Psoas muscle (tissue), 8 donors: ENCODE results near the gene PLK4. TPM values are rescaled to one million over a fixed set of nuclear protein-coding genes. Genes with fewer than 3 reads are reported as not detected.

ENCODE experiments used
- ATAC-seq, 4 donors: fragments of 200-7000 bp; cut with Tn5 transposase; one replicate each; pipeline ENCODE4 v1.9.1; 2020; ENCODE audit warnings: moderate library complexity in 3 of 4, mild to moderate bottlenecking in 2 of 4
- DNase-seq, 2 donors: peaks; one replicate each; pipeline ENCODE4 v3.0.0-alpha.2; 2020
- H3K27ac ChIP-seq: fragments of 200-600 bp; one replicate; pipeline ENCODE4 v1.8.0; 2022
- H3K27me3 ChIP-seq, 3 donors: fragments of 200-600 bp in 1 of 3; one replicate each; pipeline versions ENCODE4 v1.6.1 to v1.8.0; 2013 to 2022; ENCODE audit warnings: low read length in 2 of 3, mild to moderate bottlenecking in 2 of 3, moderate library complexity in 1 of 3; ENCODE audit not compliant: insufficient read depth in 3 of 3
- H3K36me3 ChIP-seq, 2 donors: fragments of 200-600 bp in 1 of 2; one replicate each; pipeline versions ENCODE4 v1.6.1 to v1.8.0; 2013 to 2022; ENCODE audit warnings: low read depth in 1 of 2, mild to moderate bottlenecking in 1 of 2, moderate library complexity in 1 of 2; ENCODE audit not compliant: insufficient read depth in 1 of 2
- H3K4me1 ChIP-seq: fragments of 200-600 bp; one replicate; pipeline ENCODE4 v1.8.0; 2022
- H3K4me3 ChIP-seq: fragments of 200-600 bp; one replicate; pipeline ENCODE4 v1.8.0; 2022; ENCODE audit warnings: mild to moderate bottlenecking
- H3K9me3 ChIP-seq: fragments of 200-600 bp; one replicate; pipeline ENCODE4 v1.8.0; 2022
- WGBS, 3 donors: extraction: QIAGEN DNeasy Blood & Tissue Kit; methylation state at CpG; one replicate each; pipeline versions ENCODE4 v1.1.6 to v1.1.7; 2013; 5-methylcytosine and 5-hydroxymethylcytosine counted together
- intact Hi-C, 2 donors: fragments of 100-400 bp; cut with DNase I; formaldehyde crosslinking; loops; one replicate each; pipeline versions ENCODE4 v1.11.0 to v1.14.2; 2022
- polyA plus RNA-seq, 3 donors: library from polyadenylated mRNA; stranded (reverse); fragments of 200-250 nt; gene quantifications; one replicate each; pipeline ENCODE4 v1.2.3, GENCODE V29; 2013
- total RNA-seq, 4 donors: library from RNA; stranded (reverse); fragmentation: NEBNext Ultra II Directional in 2 of 4; extraction: Animal tissue kit (Norgen Biotek cat#: 25700) in 2 of 4; gene quantifications; one replicate each; pipeline versions ENCODE4 v1.2.1 to v1.2.4, GENCODE V29; 2021 to 2023
- TF ChIP-seq, protein P1 (sequence below): fragments of 200-600 bp; IDR thresholded peaks from one replicate; pipeline ENCODE4 v1.8.0; 2022; ENCODE audit warnings: antibody characterized with exemption
- donor health status: healthy with polysubstance abuse.
- donor health status: DM: no; HTN: no; CAD: no; lungs with moderate emphysema.
- donor health status: Bipolar disorder and iron deficiency.
- donor health status: healthy.
- donor health status: DM: yes; HTN: yes; CAD: no.
- donor health status: DM: no; HTN: no; CAD: no.
- donor health status: DM: no; HTN: no; CAD: no.
- donor health status: DM: yes; HTN: yes; CAD: no.

PLK4 gene
- total and polyA plus RNA-seq, 7 donors, result 0.14 to 0.67 (median 0.45) TPM; not detected in 1

DNA sequence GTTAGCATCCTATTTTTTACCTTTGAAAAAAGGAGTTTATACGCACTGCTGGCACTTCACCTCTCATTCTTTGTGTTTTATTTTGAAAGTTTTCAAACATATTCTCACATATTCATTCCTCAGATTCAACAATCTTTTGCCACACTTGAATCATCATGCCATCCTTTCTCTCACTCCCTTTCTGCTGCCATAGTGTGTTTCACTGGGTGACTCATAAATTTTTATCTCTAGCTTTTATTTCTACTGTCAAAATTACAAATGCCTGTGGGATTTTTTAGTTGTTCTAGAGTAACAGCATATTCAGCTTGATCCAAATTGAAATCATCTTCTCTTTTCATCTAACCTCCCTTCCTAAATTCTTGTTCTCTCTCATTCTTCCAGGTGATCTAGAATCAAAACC lies 56.3 kb downstream of the PLK4 start:
- H3K9me3 ChIP-seq, result no peaks in the 10 kb centered on the region
- no peak overlapping the region for H3K4me3 ChIP-seq
- DNase-seq (no peak), ATAC-seq (no peak)
- intact Hi-C loops, result no loop called here
- TF ChIP-seq, protein P1, sequence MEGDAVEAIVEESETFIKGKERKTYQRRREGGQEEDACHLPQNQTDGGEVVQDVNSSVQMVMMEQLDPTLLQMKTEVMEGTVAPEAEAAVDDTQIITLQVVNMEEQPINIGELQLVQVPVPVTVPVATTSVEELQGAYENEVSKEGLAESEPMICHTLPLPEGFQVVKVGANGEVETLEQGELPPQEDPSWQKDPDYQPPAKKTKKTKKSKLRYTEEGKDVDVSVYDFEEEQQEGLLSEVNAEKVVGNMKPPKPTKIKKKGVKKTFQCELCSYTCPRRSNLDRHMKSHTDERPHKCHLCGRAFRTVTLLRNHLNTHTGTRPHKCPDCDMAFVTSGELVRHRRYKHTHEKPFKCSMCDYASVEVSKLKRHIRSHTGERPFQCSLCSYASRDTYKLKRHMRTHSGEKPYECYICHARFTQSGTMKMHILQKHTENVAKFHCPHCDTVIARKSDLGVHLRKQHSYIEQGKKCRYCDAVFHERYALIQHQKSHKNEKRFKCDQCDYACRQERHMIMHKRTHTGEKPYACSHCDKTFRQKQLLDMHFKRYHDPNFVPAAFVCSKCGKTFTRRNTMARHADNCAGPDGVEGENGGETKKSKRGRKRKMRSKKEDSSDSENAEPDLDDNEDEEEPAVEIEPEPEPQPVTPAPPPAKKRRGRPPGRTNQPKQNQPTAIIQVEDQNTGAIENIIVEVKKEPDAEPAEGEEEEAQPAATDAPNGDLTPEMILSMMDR, result no peak
- H3K27ac ChIP-seq, result no peak overlapping the region
- no peaks in the 10 kb centered on the region for H3K27me3 ChIP-seq
- 90 to 99% (median 97%) methylated on average over 1 of the region's 1 CpG for WGBS, 3 donors
- peaks cover 0 to 32% of the 10 kb centered on the region in 2 donors for H3K36me3 ChIP-seq
- no peaks in the 10 kb centered on the region for H3K4me1 ChIP-seq

Other genes with a start within 250 kb of the PLK4 start
- 1 to 10 TPM; 2.0 to 4.5 (median 2.3) TPM for gene INTU, start 247.9 kb upstream of the PLK4 start, total RNA-seq
- gene INTU, start 247.9 kb upstream of the PLK4 start, polyA plus RNA-seq, result 1 to 10 TPM; 1.3 to 2.0 (median 1.5) TPM
- not detected for gene SLC25A31, start 150.5 kb upstream of the PLK4 start, total RNA-seq
- under 1 TPM in 1 of 3 donors, not detected in 2; 0.05 TPM for gene SLC25A31, start 150.5 kb upstream of the PLK4 start, polyA plus RNA-seq
- 1 to 10 TPM; 1.6 to 8.2 (median 5.0) TPM for gene HSPA4L, start 98.6 kb upstream of the PLK4 start, total RNA-seq
- 1 to 10 TPM in 1 of 3 donors, under 1 TPM in 2; 0.36 to 4.1 (median 0.86) TPM for gene HSPA4L, start 98.6 kb upstream of the PLK4 start, polyA plus RNA-seq
- 10 to 100 TPM in 1 of 4 donors, 1 to 10 TPM in 3; 6.0 to 10.9 (median 7.4) TPM for gene MFSD8, start 84.3 kb downstream of the PLK4 start, total RNA-seq
- 1 to 10 TPM; 3.7 to 6.5 (median 4.4) TPM for gene MFSD8, start 84.3 kb downstream of the PLK4 start, polyA plus RNA-seq
- gene ABHD18, start 84.5 kb downstream of the PLK4 start, total RNA-seq, result 10 to 100 TPM in 3 of 4 donors, 1 to 10 TPM in 1; 7.4 to 21.4 (median 15.0) TPM
- gene ABHD18, start 84.5 kb downstream of the PLK4 start, polyA plus RNA-seq, result 1 to 10 TPM; 4.5 to 8.8 (median 8.3) TPM
- 10 to 100 TPM; 13.3 to 23.6 (median 20.1) TPM for gene LARP1B, start 180.4 kb downstream of the PLK4 start, total RNA-seq
- gene LARP1B, start 180.4 kb downstream of the PLK4 start, polyA plus RNA-seq, result 10 to 100 TPM in 2 of 3 donors, 1 to 10 TPM in 1; 8.3 to 19.4 (median 11.7) TPM